Spleen (tissue), 7 donors: ENCODE data around the gene DAZAP2.

ENCODE experiments used
- CTCF ChIP-seq, 11 experiments: fragments of 200-600 bp in 7 of 11; fragments of 450-650 bp in 4 of 11; sonication (generic) in 4 of 11; IDR thresholded peaks in 8 of 11; conservative IDR thresholded peaks in 3 of 11; 1 replicate in 7 of 11; 2 replicates in 4 of 11; pipeline versions ENCODE4 v1.4.0 to v1.8.0; 2016 to 2021; ENCODE audit warnings: antibody characterized with exemption in 11 of 11, inconsistent platforms in 4 of 11, mild to moderate bottlenecking in 1 of 11
- POLR2A ChIP-seq, 3 donors: fragments of 450-650 bp; IDR thresholded peaks; one replicate each; pipeline ENCODE4 v1.5.1; 2017; ENCODE audit warnings: antibody characterized with exemption in 3 of 3, mild to moderate bottlenecking in 1 of 3
- donor health status: DM: no; HTN: no; CAD: no; lungs with moderate emphysema.
- donor health status: DM: no; HTN: no; CAD: no.
- donor health status: DM: no; HTN: no; CAD: no.

GRCh38 chr12:51262758-51263177 is 24.1 kb downstream of the DAZAP2 start:
- TF ChIP-seq CTCF (IDR thresholded peaks at IDR 0.05 in 8 of 11, conservative IDR thresholded peaks at IDR 0.05 in 3 of 11) (peak in 9 of 11 experiments; percentile 6 to 56 (median 39)), POLR2A (IDR thresholded peaks at IDR 0.05) (no peak)
